H9 (cell line): ENCODE measurements around the gene DNAJC30. TPM values are rescaled to one million over a fixed set of nuclear protein-coding genes. Genes with fewer than 3 reads are reported as not detected.
"Not testable (repeated sequence)": the region's sequence is repeated elsewhere in the genome, so short reads cannot be mapped to it uniquely, and the experiment has no call there.

Experiments used
- DNase-seq: peaks from one replicate; pipeline ENCODE4 v3.0.0-alpha.2; 2017
- H2AFZ ChIP-seq: one replicate; pipeline ENCODE4 v1.6.1; 2013; ENCODE audit warnings: mild to moderate bottlenecking, low read length, control low read depth, moderate library complexity
- H2AK5ac ChIP-seq: 2 replicates; pipeline ENCODE4 v1.6.1; 2013; ENCODE audit warnings: low read length, control low read depth, mixed read lengths; ENCODE audit not compliant: insufficient read length
- H2BK120ac ChIP-seq: one replicate; pipeline ENCODE4 v1.6.1; 2013; ENCODE audit warnings: low read depth, mild to moderate bottlenecking, low read length, control low read depth, inconsistent platforms; ENCODE audit not compliant: poor library complexity, severe bottlenecking
- H2BK12ac ChIP-seq: 2 replicates; pipeline ENCODE4 v1.6.1; 2013; ENCODE audit warnings: low read length, control low read depth, mixed read lengths, low read depth; ENCODE audit not compliant: insufficient read length
- H2BK15ac ChIP-seq: 2 replicates; pipeline ENCODE4 v1.6.1; 2013; ENCODE audit warnings: low read depth, low read length, control low read depth
- H2BK20ac ChIP-seq: one replicate; pipeline ENCODE4 v1.6.1; 2013; ENCODE audit warnings: low read depth, mild to moderate bottlenecking, low read length, control low read depth, inconsistent platforms; ENCODE audit not compliant: poor library complexity, severe bottlenecking
- H2BK5ac ChIP-seq: 2 replicates; pipeline ENCODE4 v1.6.1; 2013; ENCODE audit warnings: low read length, control low read depth, mixed read lengths; ENCODE audit not compliant: insufficient read length
- H3K14ac ChIP-seq: 2 replicates; pipeline ENCODE4 v1.6.1; 2013; ENCODE audit warnings: low read length, control low read depth; ENCODE audit not compliant: insufficient read depth
- H3K18ac ChIP-seq: 2 replicates; pipeline ENCODE4 v1.6.1; 2013; ENCODE audit warnings: low read depth, mild to moderate bottlenecking, mixed read lengths, low read length, control low read depth; ENCODE audit not compliant: insufficient read length
- H3K23ac ChIP-seq: 2 replicates; pipeline ENCODE4 v1.6.1; 2013; ENCODE audit warnings: low read length, control low read depth, mixed read lengths, low read depth; ENCODE audit not compliant: insufficient read length
- H3K23me2 ChIP-seq: 2 replicates; pipeline ENCODE4 v1.6.1; 2013; ENCODE audit warnings: low read depth, mild to moderate bottlenecking, mixed read lengths, low read length, control low read depth; ENCODE audit not compliant: insufficient read length, poor library complexity, severe bottlenecking
- H3K27ac ChIP-seq: 2 replicates; pipeline ENCODE4 v1.5.1; 2013; ENCODE audit warnings: low read length, control low read depth, mixed read lengths, low read depth; ENCODE audit not compliant: insufficient read length
- H3K27me3 ChIP-seq: 2 replicates; pipeline ENCODE4 v1.6.1; 2013; ENCODE audit warnings: low read length, control low read depth, inconsistent platforms; ENCODE audit not compliant: insufficient read depth
- H3K4ac ChIP-seq: 2 replicates; pipeline ENCODE4 v1.6.1; 2013; ENCODE audit warnings: low read depth, mild to moderate bottlenecking, control low read depth, inconsistent platforms, low read length, moderate library complexity
- H3K4me1 ChIP-seq: 2 replicates; pipeline ENCODE4 v1.6.1; 2013; ENCODE audit warnings: low read length, control low read depth, inconsistent platforms; ENCODE audit not compliant: insufficient read depth
- H3K4me2 ChIP-seq: 2 replicates; pipeline ENCODE4 v1.6.1; 2013; ENCODE audit warnings: low read length, control low read depth, mixed read lengths; ENCODE audit not compliant: insufficient read length, insufficient read depth
- H3K56ac ChIP-seq: 2 replicates; pipeline ENCODE4 v1.6.1; 2013; ENCODE audit warnings: low read depth, mild to moderate bottlenecking, mixed read lengths, low read length, control low read depth; ENCODE audit not compliant: insufficient read length
- H3K79me1 ChIP-seq: 2 replicates; pipeline ENCODE4 v1.6.1; 2013; ENCODE audit warnings: low read depth, mild to moderate bottlenecking, moderate library complexity, low read length, control low read depth, inconsistent platforms; ENCODE audit not compliant: insufficient read depth, poor library complexity, severe bottlenecking
- H3K79me2 ChIP-seq: 2 replicates; pipeline ENCODE4 v1.6.1; 2013; ENCODE audit warnings: low read length, control low read depth, inconsistent platforms; ENCODE audit not compliant: insufficient read depth
- H3K9ac ChIP-seq: 2 replicates; pipeline ENCODE4 v1.6.1; 2013; ENCODE audit warnings: low read length, control low read depth, mixed read lengths; ENCODE audit not compliant: insufficient read length; ENCODE audit errors: extremely low read depth
- H3K9me3 ChIP-seq: one replicate; pipeline ENCODE4 v1.6.1; 2013; ENCODE audit warnings: low read depth, low read length, inconsistent platforms; ENCODE audit not compliant: control insufficient read depth
- H3T11ph ChIP-seq: one replicate; pipeline ENCODE4 v1.6.1; 2013; ENCODE audit warnings: mild to moderate bottlenecking, low read length, control low read depth, inconsistent platforms
- H4K20me1 ChIP-seq: one replicate; pipeline ENCODE4 v1.6.1; 2013; ENCODE audit not compliant: control insufficient read depth, insufficient read length, insufficient read depth
- H4K5ac ChIP-seq: 2 replicates; pipeline ENCODE4 v1.6.1; 2013; ENCODE audit warnings: low read depth, mild to moderate bottlenecking, mixed read lengths, low read length, control low read depth; ENCODE audit not compliant: insufficient read length
- H4K8ac ChIP-seq: replicated peaks from 2 replicates; pipeline ENCODE4 v1.6.1; 2013; ENCODE audit warnings: low read length, control low read depth, mixed read lengths, low read depth; ENCODE audit not compliant: insufficient read length
- H4K91ac ChIP-seq: 2 replicates; pipeline ENCODE4 v1.6.1; 2013; ENCODE audit warnings: low read depth, mild to moderate bottlenecking, moderate library complexity, mixed read lengths, low read length, control low read depth; ENCODE audit not compliant: insufficient read length
- H3K27ac Mint-ChIP-seq, 3 experiments: 2 replicates in 2 of 3; 3 replicates in 1 of 3; pipeline ENCODE4 v1.8.0; 2020 to 2021; ENCODE audit warnings: mixed read lengths in 3 of 3, mild to moderate bottlenecking in 1 of 3, moderate library complexity in 1 of 3
- H3K27me3 Mint-ChIP-seq: 2 replicates; pipeline ENCODE4 v1.8.0; 2021; ENCODE audit warnings: low read depth, mild to moderate bottlenecking, moderate library complexity, mixed read lengths
- H3K36me3 Mint-ChIP-seq, 3 experiments: 2 replicates in 2 of 3; 3 replicates in 1 of 3; pipeline ENCODE4 v1.8.0; 2020 to 2021; ENCODE audit warnings: low read depth in 3 of 3, mixed read lengths in 3 of 3; ENCODE audit not compliant: insufficient read depth in 1 of 3
- H3K4me1 Mint-ChIP-seq, 2 experiments: 2 replicates each; pipeline ENCODE4 v1.8.0; 2020; ENCODE audit warnings: mixed read lengths in 2 of 2
- H3K4me3 Mint-ChIP-seq, 2 experiments: 2 replicates in 1 of 2; 3 replicates in 1 of 2; pipeline ENCODE4 v1.8.0; 2020 to 2021; ENCODE audit warnings: mild to moderate bottlenecking in 2 of 2, mixed read lengths in 2 of 2, moderate library complexity in 1 of 2
- H3K9me3 Mint-ChIP-seq, 2 experiments: 2 replicates in 1 of 2; 3 replicates in 1 of 2; pipeline ENCODE4 v1.8.0; 2020; ENCODE audit warnings: mild to moderate bottlenecking in 2 of 2, mixed read lengths in 2 of 2, moderate library complexity in 1 of 2
- WGBS: extraction: QIAGEN DNeasy Blood & Tissue Kit; methylation state at CpG from one replicate; pipeline ENCODE4 v1.1.7; 2013; ENCODE audit warnings: missing lambda C conversion rate, low lambda C conversion rate, mixed read lengths; ENCODE audit not compliant: insufficient read length; ENCODE audit errors: extremely low coverage; 5-methylcytosine and 5-hydroxymethylcytosine counted together
- total RNA-seq: library from RNA; stranded (reverse); gene quantifications from 2 replicates; pipeline ENCODE4 v1.2.1, GENCODE V29; 2021
- TF ChIP-seq, protein P1 (sequence below): fragments of 200-600 bp; sonication (generic); conservative IDR thresholded peaks from 3 replicates; pipeline ENCODE4 v1.8.0; 2021; ENCODE audit warnings: antibody characterized with exemption, mild to moderate bottlenecking

Gene DNAJC30
- total RNA-seq, 1 experiment from 2014 or later, result 8.1 TPM

GRCh38 chr7:73715648-73716317, 32.5 kb upstream of the DNAJC30 start:
- Histone ChIP-seq H4K20me1 (no peaks in the 10 kb centered on the region), H4K5ac (no peak overlapping the region), H3K9ac (no peak overlapping the region), H2BK15ac (no peak overlapping the region), H3K27ac (no peak overlapping the region), H3K4me2 (no peak overlapping the region), H2BK20ac (no peak overlapping the region), H2AFZ (no peak overlapping the region), H3K23me2 (peaks cover 9% of the 10 kb centered on the region), H3K23ac (no peak overlapping the region), H2AK5ac (no peak overlapping the region), H3K79me1 (no peaks in the 10 kb centered on the region), H3K4me1 (no peaks in the 10 kb centered on the region), H2BK12ac (no peak overlapping the region), H3K14ac (no peak overlapping the region), H2BK5ac (no peak overlapping the region), H3K79me2 (no peaks in the 10 kb centered on the region), H4K8ac (no peak overlapping the region), H3K18ac (no peak overlapping the region), H4K91ac (no peak overlapping the region), H2BK120ac (no peak overlapping the region), H3K9me3 (no peaks in the 10 kb centered on the region), H3K56ac (no peak overlapping the region), H3K4ac (no peak overlapping the region), H3K27me3 (peaks cover 3% of the 10 kb centered on the region; the same call in 1 of the 2 replicates), H3T11ph (no peak overlapping the region)
- H3K4me1 Mint-ChIP-seq, result peaks cover 0 to 10% of the 10 kb centered on the region in 2 experiments; a peak in 2 of 4 replicates
- DNase-seq, result no peak
- H3K4me3 Mint-ChIP-seq, result no peak overlapping the region
- H3K36me3 Mint-ChIP-seq, result peaks cover 0 to 2% (median 0%) of the 10 kb centered on the region in 3 experiments; a peak in 2 of 7 replicates
- no CpG with 5 or more reads among the region's 16 CpGs for WGBS
- H3K9me3 Mint-ChIP-seq, result no peaks in the 10 kb centered on the region; a peak in 1 of 5 replicates
- peaks cover 25% of the 10 kb centered on the region for H3K27me3 Mint-ChIP-seq
- peak overlapping the region in 1 of 3 experiments; percentile 18; a peak in 1 of 7 replicates for H3K27ac Mint-ChIP-seq
- TF ChIP-seq, protein P1, sequence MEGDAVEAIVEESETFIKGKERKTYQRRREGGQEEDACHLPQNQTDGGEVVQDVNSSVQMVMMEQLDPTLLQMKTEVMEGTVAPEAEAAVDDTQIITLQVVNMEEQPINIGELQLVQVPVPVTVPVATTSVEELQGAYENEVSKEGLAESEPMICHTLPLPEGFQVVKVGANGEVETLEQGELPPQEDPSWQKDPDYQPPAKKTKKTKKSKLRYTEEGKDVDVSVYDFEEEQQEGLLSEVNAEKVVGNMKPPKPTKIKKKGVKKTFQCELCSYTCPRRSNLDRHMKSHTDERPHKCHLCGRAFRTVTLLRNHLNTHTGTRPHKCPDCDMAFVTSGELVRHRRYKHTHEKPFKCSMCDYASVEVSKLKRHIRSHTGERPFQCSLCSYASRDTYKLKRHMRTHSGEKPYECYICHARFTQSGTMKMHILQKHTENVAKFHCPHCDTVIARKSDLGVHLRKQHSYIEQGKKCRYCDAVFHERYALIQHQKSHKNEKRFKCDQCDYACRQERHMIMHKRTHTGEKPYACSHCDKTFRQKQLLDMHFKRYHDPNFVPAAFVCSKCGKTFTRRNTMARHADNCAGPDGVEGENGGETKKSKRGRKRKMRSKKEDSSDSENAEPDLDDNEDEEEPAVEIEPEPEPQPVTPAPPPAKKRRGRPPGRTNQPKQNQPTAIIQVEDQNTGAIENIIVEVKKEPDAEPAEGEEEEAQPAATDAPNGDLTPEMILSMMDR, result no peak

DNA sequence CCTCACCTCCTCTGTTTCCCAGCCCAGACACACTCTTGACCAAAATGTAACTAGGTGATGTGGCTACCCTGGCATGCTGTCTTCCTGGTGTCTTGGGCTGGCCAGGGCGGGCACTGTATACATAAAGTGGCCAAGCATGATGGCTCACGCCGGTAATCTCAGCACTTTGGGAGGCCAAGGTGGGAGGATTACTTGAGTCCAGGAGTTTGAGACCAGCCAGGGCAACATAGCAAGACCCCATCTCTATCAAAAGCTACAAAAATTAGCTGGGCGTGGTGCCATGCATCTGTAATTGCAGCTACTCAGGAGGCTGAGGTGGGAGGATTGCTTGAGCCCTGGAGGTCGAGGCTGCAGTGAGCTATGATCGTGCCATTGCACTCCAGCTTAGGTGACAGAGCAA, 30.1 kb upstream of the DNAJC30 start:
- not testable (repeated sequence) for H2BK20ac ChIP-seq, H3K79me1 ChIP-seq, H4K5ac ChIP-seq, H3K14ac ChIP-seq, H3T11ph ChIP-seq, H3K4me2 ChIP-seq, H3K4ac ChIP-seq, H2BK15ac ChIP-seq, H3K23me2 ChIP-seq, H3K23ac ChIP-seq, H3K9me3 ChIP-seq, H2AK5ac ChIP-seq, H3K27ac ChIP-seq, H3K56ac ChIP-seq, H3K9me3 Mint-ChIP-seq, H4K8ac ChIP-seq, H3K79me2 ChIP-seq, DNase-seq, H3K4me1 ChIP-seq, H2AFZ ChIP-seq, H3K18ac ChIP-seq, H3K4me3 Mint-ChIP-seq, H3K27ac Mint-ChIP-seq, H3K27me3 ChIP-seq, H3K4me1 Mint-ChIP-seq, H3K36me3 Mint-ChIP-seq, H3K9ac ChIP-seq, H4K91ac ChIP-seq, H3K27me3 Mint-ChIP-seq, H2BK120ac ChIP-seq, H2BK12ac ChIP-seq, H2BK5ac ChIP-seq, H4K20me1 ChIP-seq
- no CpG with 5 or more reads among the region's 6 CpGs for WGBS
